Natural killer cell (primary cell): ENCODE measurements around the gene PRR36. TPM values are rescaled to one million over a fixed set of nuclear protein-coding genes. Genes with fewer than 3 reads are reported as not detected.

Experiments
- ATAC-seq, 3 donors: fragments of 150-1000 bp in 2 of 3; fragments of 200-7000 bp in 1 of 3; cut with Tn5 transposase; 1 replicate in 1 of 3; 2 replicates in 2 of 3; pipeline ENCODE4 v1.10.0; 2021; ENCODE audit warnings: mild to moderate bottlenecking in 2 of 3, moderate library complexity in 2 of 3
- DNase-seq, 2 donors: peaks; one replicate each; pipeline versions ENCODE4 v3.0.0 to v3.0.0-alpha.2; 2013 to 2021; ENCODE audit warnings: mixed read lengths in 1 of 2
- H3K27ac ChIP-seq: one replicate; pipeline ENCODE4 v1.5.1; 2013; ENCODE audit warnings: mild to moderate bottlenecking, low read length
- H3K27me3 ChIP-seq: one replicate; pipeline ENCODE4 v1.6.1; 2013; ENCODE audit warnings: low read length; ENCODE audit not compliant: control insufficient read depth, insufficient read depth
- H3K36me3 ChIP-seq: one replicate; pipeline ENCODE4 v1.6.1; 2013; ENCODE audit warnings: low read length; ENCODE audit not compliant: control insufficient read depth, insufficient read depth
- H3K4me1 ChIP-seq: one replicate; pipeline ENCODE4 v1.6.1; 2013; ENCODE audit warnings: low read length; ENCODE audit not compliant: control insufficient read depth, insufficient read depth
- H3K4me3 ChIP-seq: one replicate; pipeline ENCODE4 v1.5.1; 2013; ENCODE audit warnings: low read length
- H3K9me3 ChIP-seq: one replicate; pipeline ENCODE4 v1.6.1; 2013; ENCODE audit warnings: low read length; ENCODE audit not compliant: control insufficient read depth, insufficient read depth
- H3K27ac Mint-ChIP-seq, 2 donors: one replicate each; pipeline ENCODE4 v1.8.0; 2022; ENCODE audit warnings: mild to moderate bottlenecking in 2 of 2, mixed read lengths in 2 of 2, moderate library complexity in 1 of 2
- H3K27me3 Mint-ChIP-seq, 2 donors: one replicate each; pipeline ENCODE4 v1.8.0; 2022; ENCODE audit warnings: low read depth in 2 of 2, mixed read lengths in 2 of 2
- H3K36me3 Mint-ChIP-seq: one replicate; pipeline ENCODE4 v1.8.0; 2022; ENCODE audit warnings: mixed read lengths
- H3K4me1 Mint-ChIP-seq, 2 donors: one replicate each; pipeline ENCODE4 v1.8.0; 2022; ENCODE audit warnings: mixed read lengths in 2 of 2
- H3K4me3 Mint-ChIP-seq: one replicate; pipeline ENCODE4 v1.8.0; 2022; ENCODE audit warnings: mild to moderate bottlenecking, moderate library complexity, mixed read lengths
- H3K9me3 Mint-ChIP-seq, 2 donors: one replicate each; pipeline ENCODE4 v1.8.0; 2022; ENCODE audit warnings: mixed read lengths in 2 of 2
- WGBS: methylation state at CpG from one replicate; pipeline ENCODE4 v1.1.7; 2013; ENCODE audit warnings: missing lambda C conversion rate; ENCODE audit not compliant: insufficient coverage; 5-methylcytosine and 5-hydroxymethylcytosine counted together
- intact Hi-C: fragments of 100-400 bp; cut with micrococcal nuclease; formaldehyde crosslinking; loops from one replicate; pipeline ENCODE4 v1.14.2; 2022
- total RNA-seq, 4 donors: library from RNA; stranded (reverse); fragments of 120-200 nt in 1 of 4; gene quantifications; one replicate each; pipeline versions ENCODE4 v1.2.3 to v1.2.4, GENCODE V29; 2013 to 2022
- TF ChIP-seq, protein P1 (sequence below): fragments of 200-600 bp; IDR thresholded peaks from one replicate; pipeline ENCODE4 v1.8.0; 2022; ENCODE audit warnings: antibody characterized with exemption

PRR36 gene
- total RNA-seq, 3 donors from 2014 or later (not counting 1 experiment from before 2014, with no cell fraction given): 0.11 to 0.13 (median 0.12) TPM

GRCh38 chr19:7871437-7872305, 2.5 kb downstream of the PRR36 start:
- peak; percentile 69 to 91 for DNase-seq
- 7% methylated on average over 33 of the region's 33 CpGs for WGBS
- no peak overlapping the region for H3K27ac ChIP-seq
- TF ChIP-seq, protein P1, sequence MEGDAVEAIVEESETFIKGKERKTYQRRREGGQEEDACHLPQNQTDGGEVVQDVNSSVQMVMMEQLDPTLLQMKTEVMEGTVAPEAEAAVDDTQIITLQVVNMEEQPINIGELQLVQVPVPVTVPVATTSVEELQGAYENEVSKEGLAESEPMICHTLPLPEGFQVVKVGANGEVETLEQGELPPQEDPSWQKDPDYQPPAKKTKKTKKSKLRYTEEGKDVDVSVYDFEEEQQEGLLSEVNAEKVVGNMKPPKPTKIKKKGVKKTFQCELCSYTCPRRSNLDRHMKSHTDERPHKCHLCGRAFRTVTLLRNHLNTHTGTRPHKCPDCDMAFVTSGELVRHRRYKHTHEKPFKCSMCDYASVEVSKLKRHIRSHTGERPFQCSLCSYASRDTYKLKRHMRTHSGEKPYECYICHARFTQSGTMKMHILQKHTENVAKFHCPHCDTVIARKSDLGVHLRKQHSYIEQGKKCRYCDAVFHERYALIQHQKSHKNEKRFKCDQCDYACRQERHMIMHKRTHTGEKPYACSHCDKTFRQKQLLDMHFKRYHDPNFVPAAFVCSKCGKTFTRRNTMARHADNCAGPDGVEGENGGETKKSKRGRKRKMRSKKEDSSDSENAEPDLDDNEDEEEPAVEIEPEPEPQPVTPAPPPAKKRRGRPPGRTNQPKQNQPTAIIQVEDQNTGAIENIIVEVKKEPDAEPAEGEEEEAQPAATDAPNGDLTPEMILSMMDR: no peak
- H3K4me3 ChIP-seq: no peak overlapping the region
- no peaks in the 10 kb centered on the region for H3K9me3 ChIP-seq
- peaks cover 25% of the 10 kb centered on the region for H3K27me3 ChIP-seq
- Mint-ChIP-seq H3K27ac (peak overlapping the region; percentile 9 to 62), H3K36me3 (no peaks in the 10 kb centered on the region), H3K4me1 (peaks cover 12 to 35% of the 10 kb centered on the region in 2 donors), H3K9me3 (no peaks in the 10 kb centered on the region), H3K4me3 (peak overlapping the region; percentile 70), H3K27me3 (peaks cover 0 to 35% of the 10 kb centered on the region in 2 donors)
- ATAC-seq: peak in 1 of 3 donors; percentile 4
- peaks cover 57% of the 10 kb centered on the region for H3K4me1 ChIP-seq
- no peaks in the 10 kb centered on the region for H3K36me3 ChIP-seq
- intact Hi-C loops: no loop called here

DNA sequence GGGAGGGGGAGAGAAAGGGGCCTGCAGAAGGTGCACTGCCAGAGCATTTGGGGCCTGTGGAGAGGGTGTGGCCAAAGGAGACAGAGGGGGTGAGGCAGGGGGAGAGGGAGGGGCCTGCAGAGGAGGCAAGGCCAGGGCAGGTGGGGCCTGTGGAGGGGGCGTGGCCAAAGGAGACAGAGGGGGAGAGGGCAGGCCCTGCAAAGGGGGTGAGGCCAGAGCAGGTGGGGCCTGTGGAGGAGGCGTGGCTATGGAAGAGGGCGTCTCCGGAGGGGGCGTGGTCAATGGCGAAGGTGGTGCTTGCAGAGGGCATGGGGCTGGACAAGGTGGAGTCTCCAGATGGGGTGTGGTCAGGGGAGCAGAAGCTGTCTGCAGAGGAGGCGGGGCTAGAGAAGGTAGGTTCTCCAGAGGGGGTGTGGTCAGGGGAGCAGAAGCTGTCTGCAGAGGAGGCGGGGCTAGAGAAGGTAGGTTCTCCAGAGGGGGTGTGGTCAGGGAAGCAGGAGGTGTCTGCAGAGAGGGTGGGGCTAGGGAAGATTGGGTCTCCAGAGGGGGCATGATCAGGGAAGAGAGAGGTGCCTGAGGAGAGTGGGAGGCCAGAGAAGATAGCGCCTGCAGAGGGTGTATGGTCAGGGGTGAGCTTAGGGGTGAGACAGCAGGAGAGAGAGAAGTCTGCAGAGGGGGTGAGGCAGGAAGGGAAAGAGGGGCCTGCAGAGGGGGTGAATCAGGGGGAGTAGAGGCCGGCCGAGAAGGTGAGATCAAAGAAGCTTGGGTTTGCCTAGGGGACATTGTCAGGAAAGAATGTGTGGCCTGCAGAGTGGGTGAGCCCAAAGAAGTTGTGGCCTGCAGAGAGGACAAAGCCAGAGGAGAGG, 3.4 kb downstream of the PRR36 start:
- Histone ChIP-seq H3K4me3 (no peak overlapping the region), H3K4me1 (peaks cover 57% of the 10 kb centered on the region), H3K9me3 (no peaks in the 10 kb centered on the region), H3K27ac (no peak overlapping the region), H3K36me3 (no peaks in the 10 kb centered on the region), H3K27me3 (peaks cover 28% of the 10 kb centered on the region)
- Mint-ChIP-seq H3K4me3 (peak overlapping the region; percentile 79), H3K36me3 (no peaks in the 10 kb centered on the region), H3K27me3 (peaks cover 0 to 31% of the 10 kb centered on the region in 2 donors), H3K27ac (peak overlapping the region; percentile 86 to 89), H3K4me1 (peaks cover 12 to 35% of the 10 kb centered on the region in 2 donors), H3K9me3 (no peaks in the 10 kb centered on the region)
- WGBS: 43% methylated on average over 11 of the region's 11 CpGs
- ATAC-seq (peak in 1 of 3 donors; percentile 2), DNase-seq (peak; percentile 48 to 70)
- TF ChIP-seq, protein P1: no peak
- intact Hi-C loops: no loop called here

GRCh38 chr19:7869910-7870511, 4.2 kb downstream of the PRR36 start:
- DNase-seq (peak; percentile 41 to 78), ATAC-seq (peak in 2 of 3 donors; percentile 4 to 6)
- no peak overlapping the region for H3K4me3 ChIP-seq
- peak overlapping the region; percentile 86 to 89 for H3K27ac Mint-ChIP-seq
- TF ChIP-seq, protein P1: no peak
- 13% methylated on average over 30 of the region's 30 CpGs for WGBS
- no peak overlapping the region for H3K27ac ChIP-seq
- intact Hi-C loops: loop anchor here (1.0 to 2.0 kb wide), 3 partner anchors 33 to 50 kb away; partner anchors contain the start of genes MAP2K7 and SNAPC2
- peaks cover 56% of the 10 kb centered on the region for H3K4me1 ChIP-seq
- H3K36me3 ChIP-seq: no peaks in the 10 kb centered on the region
- peaks cover 6 to 37% of the 10 kb centered on the region in 2 donors for H3K27me3 Mint-ChIP-seq
- H3K4me1 Mint-ChIP-seq: peaks cover 12 to 35% of the 10 kb centered on the region in 2 donors
- H3K4me3 Mint-ChIP-seq: peak overlapping the region; percentile 79
- H3K9me3 Mint-ChIP-seq: no peaks in the 10 kb centered on the region
- peaks cover 28% of the 10 kb centered on the region for H3K27me3 ChIP-seq
- H3K36me3 Mint-ChIP-seq: no peaks in the 10 kb centered on the region
- H3K9me3 ChIP-seq: peaks cover 4% of the 10 kb centered on the region
